GM06990 (cell line): ENCODE results near the gene CACNA1C.

ENCODE experiments used
- DNase-seq: peaks from one replicate; pipeline ENCODE4 v3.0.0-alpha.2; 2011; ENCODE audit not compliant: insufficient read length; ENCODE audit errors: extremely low read depth
- H3K27me3 ChIP-seq: replicated peaks from 2 replicates; pipeline ENCODE4 v1.6.0; 2011; ENCODE audit warnings: low read length; ENCODE audit not compliant: control insufficient read depth, insufficient read depth
- H3K36me3 ChIP-seq: 2 replicates; pipeline ENCODE4 v1.5.1; 2011; ENCODE audit warnings: low read length; ENCODE audit not compliant: control insufficient read depth, insufficient read depth
- H3K4me3 ChIP-seq: replicated peaks from 2 replicates; pipeline ENCODE4 v1.5.1; 2011; ENCODE audit warnings: low read depth, mild to moderate bottlenecking, control low read depth, low read length
- TF ChIP-seq, protein P1 (sequence below): IDR thresholded peaks from 2 replicates; pipeline ENCODE4 v1.5.1; 2011; ENCODE audit warnings: low read length, control low read depth, mild to moderate bottlenecking, inconsistent platforms; ENCODE audit not compliant: insufficient read depth, poor library complexity, severe bottlenecking

CACNA1C gene

DNA sequence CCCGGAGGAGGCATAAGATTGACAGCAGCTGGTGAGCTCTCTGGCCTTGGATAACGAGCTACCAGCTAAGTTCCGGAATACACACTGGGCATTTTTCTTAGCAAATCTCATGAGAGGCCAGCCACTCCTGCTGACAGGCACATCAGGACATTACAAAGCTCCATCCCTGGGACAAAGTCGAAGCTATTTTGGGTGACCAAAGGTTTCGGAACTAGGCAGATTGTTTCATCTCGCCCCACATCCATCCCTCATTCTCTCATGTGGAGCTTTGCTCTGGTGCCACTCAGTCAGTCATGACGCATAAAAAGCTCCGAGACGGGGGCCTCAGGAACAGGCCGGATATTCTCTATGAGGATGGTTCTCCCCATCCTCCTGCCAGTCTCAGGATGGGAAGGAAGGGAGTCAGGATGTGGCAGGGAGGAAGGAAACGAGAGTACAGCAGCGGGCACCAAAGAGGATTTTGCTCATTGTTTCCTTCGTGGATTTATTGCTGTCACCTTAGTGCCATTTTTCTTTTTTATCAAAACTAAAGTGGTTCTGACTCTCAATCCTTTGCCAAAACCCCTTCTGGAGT is 488.9 kb downstream of the CACNA1C start:
- DNase-seq: no peak
- TF ChIP-seq, protein P1, sequence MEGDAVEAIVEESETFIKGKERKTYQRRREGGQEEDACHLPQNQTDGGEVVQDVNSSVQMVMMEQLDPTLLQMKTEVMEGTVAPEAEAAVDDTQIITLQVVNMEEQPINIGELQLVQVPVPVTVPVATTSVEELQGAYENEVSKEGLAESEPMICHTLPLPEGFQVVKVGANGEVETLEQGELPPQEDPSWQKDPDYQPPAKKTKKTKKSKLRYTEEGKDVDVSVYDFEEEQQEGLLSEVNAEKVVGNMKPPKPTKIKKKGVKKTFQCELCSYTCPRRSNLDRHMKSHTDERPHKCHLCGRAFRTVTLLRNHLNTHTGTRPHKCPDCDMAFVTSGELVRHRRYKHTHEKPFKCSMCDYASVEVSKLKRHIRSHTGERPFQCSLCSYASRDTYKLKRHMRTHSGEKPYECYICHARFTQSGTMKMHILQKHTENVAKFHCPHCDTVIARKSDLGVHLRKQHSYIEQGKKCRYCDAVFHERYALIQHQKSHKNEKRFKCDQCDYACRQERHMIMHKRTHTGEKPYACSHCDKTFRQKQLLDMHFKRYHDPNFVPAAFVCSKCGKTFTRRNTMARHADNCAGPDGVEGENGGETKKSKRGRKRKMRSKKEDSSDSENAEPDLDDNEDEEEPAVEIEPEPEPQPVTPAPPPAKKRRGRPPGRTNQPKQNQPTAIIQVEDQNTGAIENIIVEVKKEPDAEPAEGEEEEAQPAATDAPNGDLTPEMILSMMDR: no peak

DNA sequence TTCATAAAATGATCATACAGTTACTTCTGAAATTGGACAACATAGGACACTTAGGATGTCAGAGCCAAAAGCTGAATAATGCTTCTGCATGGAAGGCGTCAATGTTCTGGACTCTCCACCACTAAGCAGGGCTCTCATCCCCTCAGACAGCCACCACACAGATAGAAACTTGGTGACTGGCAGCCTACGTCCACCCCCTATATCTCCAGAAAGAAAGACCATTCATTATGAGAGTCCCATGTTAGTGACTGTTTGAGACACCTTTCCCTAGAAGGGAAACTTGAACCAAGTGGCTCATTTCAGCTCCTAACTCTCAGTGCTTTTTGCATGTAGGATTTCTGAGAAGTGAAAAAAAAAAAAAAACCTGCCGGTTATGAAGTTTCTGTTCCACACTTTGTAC is 491.0 kb downstream of the CACNA1C start:
- H3K36me3 ChIP-seq: no peaks in the 10 kb centered on the region
- no peak for DNase-seq
- no peak overlapping the region for H3K4me3 ChIP-seq
- TF ChIP-seq, protein P1: no peak
- no peaks in the 10 kb centered on the region; the same call in 1 of the 2 replicates for H3K27me3 ChIP-seq

More for the DNA sequence above, 488.9 kb downstream of the CACNA1C start:
- Histone ChIP-seq H3K36me3 (no peaks in the 10 kb centered on the region), H3K4me3 (no peak overlapping the region), H3K27me3 (no peaks in the 10 kb centered on the region; the same call in 1 of the 2 replicates)

DNA sequence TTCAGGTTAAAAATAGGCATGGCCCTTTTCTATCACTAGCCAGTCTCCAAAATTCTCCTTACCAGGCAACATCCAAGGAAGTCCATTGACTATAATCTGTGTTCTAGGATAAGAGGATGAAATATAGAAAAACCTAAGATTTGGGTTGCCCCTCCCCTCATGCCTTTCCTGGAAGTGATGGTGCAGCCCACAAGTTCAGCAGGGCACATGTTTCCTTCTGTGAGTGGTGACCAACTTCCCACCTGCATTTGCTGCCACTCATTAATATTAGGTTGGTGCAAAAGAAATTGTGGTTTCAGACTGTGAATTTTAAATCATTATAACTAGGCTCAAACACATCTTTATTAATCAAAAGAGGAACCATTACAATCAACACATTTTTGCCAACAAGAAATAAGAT is 491.4 kb downstream of the CACNA1C start:
- TF ChIP-seq, protein P1: no peak
- Histone ChIP-seq H3K4me3 (no peak overlapping the region), H3K36me3 (no peaks in the 10 kb centered on the region), H3K27me3 (no peaks in the 10 kb centered on the region; the same call in 1 of the 2 replicates)
- DNase-seq: no peak

DNA sequence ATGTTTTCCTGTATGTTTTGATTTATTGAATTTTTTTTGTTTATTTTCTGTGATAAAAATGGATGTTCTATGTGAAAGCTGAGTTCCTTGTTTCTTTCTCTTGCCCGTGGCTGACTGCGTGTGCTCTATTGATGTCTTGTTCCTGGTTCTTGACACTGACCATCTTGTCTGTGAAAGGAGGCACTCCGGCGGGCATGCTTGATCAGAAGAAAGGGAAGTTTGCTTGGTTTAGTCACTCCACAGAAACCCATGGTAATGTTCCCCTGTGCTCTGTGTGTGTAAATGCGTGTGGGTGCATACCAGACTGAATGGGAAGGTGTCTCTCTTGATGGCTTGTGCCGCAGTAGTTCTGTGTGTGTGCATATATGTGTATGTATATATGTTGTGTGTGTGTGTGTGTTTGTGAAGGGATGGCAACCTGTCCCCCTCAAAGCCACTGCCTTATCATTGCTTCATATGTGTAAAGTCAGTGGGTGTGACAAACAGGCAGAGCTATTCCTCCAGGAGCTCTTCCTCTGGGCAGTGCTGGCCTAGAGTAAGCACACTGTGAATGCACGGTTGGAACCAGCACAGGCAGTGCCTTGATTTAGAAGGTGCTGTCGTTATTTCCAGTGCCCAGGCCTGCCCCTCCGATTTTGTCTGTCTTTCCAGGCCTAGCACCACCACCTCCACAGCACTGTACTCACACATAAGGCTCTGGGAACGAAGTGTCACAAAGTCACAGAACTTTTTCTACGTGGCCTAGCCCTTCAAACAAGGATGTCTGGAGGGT is 494.7 kb downstream of the CACNA1C start:
- no peak for DNase-seq
- no peaks in the 10 kb centered on the region for H3K36me3 ChIP-seq
- TF ChIP-seq, protein P1: no peak
- H3K4me3 ChIP-seq: no peak overlapping the region
- peaks cover 1% of the 10 kb centered on the region for H3K27me3 ChIP-seq

DNA sequence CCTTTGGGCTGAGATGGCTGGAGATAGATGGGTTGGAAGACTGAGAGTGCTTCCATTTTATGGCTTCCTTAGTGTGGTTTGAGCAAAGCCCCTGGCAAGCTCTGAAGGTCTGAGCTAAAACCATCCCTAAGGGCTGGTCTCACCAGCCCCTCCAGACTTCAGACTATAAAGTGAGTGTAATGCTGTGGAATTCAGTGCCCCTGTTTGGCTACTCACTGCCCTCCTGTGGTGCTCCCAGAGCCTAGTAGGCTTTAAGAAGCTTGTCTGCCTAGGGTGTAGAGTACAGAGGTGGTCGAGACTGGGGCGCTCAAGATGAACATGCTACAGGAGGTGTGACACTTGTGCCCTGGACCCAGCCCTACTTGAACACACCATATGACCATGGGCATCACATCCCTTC is 495.3 kb downstream of the CACNA1C start:
- H3K4me3 ChIP-seq: no peak overlapping the region
- peaks cover 2% of the 10 kb centered on the region for H3K27me3 ChIP-seq
- no peak for DNase-seq
- TF ChIP-seq, protein P1: no peak
- H3K36me3 ChIP-seq: no peaks in the 10 kb centered on the region
